Stimulated activated CD8-positive, alpha-beta memory T cell treated with anti-CD3 and anti-CD28 coated beads, Interleukin-12 subunit alpha, Interleukin-12 subunit beta, amount 100 ng/mL, for 1 hour (primary cell): ENCODE data around the gene LMAN1.
A peak's percentile ranks its signal among the peaks of the same experiment; 100 is the strongest.

Source experiments
- DNase-seq: peaks from one replicate; pipeline ENCODE4 v3.0.0-alpha.2; 2020; ENCODE audit warnings: low read depth

The LMAN1 gene

GRCh38 chr18:59358712-59359575 is at the start of gene LMAN1:
TSS of gene LMAN1 (minus strand) at chr18:59359265. CDS start at chr18:59359244, 21 bp downstream.
- peak; percentile 85 for DNase-seq

- peak; percentile 43 for DNase-seq
These were observed 43.5 kb upstream of the LMAN1 start for GRCh38 chr18:59402432-59403090.

DNA sequence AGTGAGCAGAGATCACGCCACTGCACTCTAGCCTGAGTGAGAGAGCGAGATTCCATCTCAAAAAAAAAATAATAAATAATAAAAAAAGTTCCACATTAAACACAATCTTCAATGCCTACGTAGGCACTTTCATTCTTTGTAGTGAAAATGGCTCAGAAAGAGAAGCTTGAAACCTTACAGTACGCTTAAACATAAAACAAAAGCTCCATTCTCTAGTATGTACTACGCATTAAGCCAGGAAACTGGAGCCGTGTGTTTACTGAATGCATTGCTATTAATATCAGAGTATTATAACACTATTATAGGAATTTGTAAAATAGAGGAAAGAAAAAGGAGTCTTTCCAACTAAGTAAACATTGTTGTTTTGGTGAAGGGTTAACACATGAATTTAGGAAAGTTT is 41.3 kb upstream of the LMAN1 start:
- DNase-seq, result no peak

DNA sequence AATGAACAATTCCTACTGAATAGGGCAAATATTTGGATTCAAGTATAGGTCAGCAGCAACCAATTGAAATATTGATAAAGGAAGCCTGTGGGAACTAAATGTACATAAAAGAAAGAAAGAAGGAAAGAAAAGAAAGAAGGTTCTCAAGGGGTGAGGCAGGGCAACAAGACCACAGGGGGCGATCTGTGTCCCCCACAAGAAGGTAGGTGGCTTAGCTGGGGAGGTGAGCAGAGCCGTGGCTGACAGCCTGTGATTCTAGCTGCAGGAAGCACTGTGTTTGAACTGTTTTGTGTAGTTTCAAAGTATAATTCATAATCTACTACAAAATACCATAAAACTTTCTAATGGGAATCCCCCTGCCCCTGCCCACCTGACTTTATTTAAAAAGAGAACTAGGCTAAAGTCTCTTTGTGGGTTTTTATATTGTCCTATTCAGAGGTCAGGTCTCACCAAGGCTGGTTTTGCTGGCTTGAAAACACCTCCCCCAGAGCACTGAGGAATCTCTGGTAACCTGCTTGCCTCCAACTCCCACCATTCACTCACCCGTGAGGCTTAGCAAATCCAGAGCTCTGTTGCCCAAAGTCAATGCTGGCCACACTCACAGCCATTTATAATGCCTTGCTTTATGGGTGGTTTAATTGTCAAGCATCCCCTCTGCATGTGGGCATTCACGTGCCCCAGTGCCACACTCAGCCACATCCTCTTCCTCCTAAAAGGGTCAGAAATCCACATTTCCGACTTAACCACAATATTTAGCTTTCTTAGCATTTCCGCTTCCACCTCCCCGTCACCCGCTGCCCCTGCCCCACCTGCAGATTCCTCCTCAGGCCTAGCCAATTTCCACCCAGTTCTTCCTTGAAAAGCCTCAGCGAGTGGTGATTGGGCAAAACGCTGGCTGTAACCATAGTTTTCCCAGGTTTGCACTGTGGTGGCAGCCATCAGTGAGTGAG is 36.4 kb upstream of the LMAN1 start:
- DNase-seq, result no peak

GRCh38 chr18:59393381-59393780 is 34.3 kb upstream of the LMAN1 start:
- no peak for DNase-seq

DNA sequence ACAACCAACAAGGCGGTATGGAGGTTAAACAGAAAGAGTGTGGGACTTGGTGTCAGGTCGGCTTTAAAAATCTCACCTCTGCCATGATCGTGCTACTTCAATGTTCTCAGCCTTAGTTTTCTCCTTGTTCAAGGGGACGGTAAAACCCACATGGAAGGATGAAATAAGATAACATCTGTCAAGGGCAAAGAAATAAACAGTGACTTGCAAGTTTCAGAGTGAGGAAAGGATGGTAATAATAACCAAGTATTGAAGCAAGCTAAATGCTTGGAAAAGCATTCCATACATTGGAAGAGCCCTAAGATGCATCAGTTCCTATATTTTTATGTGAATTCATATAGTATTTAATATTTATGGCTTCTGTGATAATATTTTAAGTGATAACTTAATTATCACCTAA is 29.8 kb upstream of the LMAN1 start:
- no peak for DNase-seq

- no peak for DNase-seq
These were observed 28.9 kb upstream of the LMAN1 start for GRCh38 chr18:59387687-59388565.

- no peak for DNase-seq
These were observed 28.0 kb upstream of the LMAN1 start for GRCh38 chr18:59386909-59387686.

GRCh38 chr18:59385191-59385590 is 26.1 kb upstream of the LMAN1 start:
- no peak for DNase-seq

DNA sequence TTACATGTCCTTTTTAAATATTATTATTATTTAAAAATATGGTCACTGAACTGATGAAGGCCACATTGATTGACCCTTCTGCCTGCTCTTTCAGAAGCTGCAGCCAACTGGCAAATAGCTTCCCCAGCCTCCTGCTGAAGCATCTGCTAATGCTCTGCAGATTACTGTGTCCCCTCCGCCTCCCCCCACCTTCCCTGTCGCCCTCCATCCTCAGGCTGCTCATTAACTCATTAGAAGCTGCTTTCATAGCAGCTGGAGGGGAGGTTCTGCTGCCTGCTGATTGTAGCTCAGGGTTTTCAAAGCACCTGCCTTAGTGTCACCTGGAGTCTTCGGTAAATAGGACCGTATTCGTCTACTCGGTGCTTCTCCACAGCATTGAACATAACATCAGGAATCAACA is 24.8 kb upstream of the LMAN1 start:
- no peak for DNase-seq

- DNase-seq, result no peak
These were observed 23.3 kb upstream of the LMAN1 start for GRCh38 chr18:59382383-59382782.

- DNase-seq, result no peak
These were observed 22.9 kb upstream of the LMAN1 start for GRCh38 chr18:59381949-59382348.

- DNase-seq, result no peak
These were observed 21.6 kb upstream of the LMAN1 start for GRCh38 chr18:59380706-59381105.

DNA sequence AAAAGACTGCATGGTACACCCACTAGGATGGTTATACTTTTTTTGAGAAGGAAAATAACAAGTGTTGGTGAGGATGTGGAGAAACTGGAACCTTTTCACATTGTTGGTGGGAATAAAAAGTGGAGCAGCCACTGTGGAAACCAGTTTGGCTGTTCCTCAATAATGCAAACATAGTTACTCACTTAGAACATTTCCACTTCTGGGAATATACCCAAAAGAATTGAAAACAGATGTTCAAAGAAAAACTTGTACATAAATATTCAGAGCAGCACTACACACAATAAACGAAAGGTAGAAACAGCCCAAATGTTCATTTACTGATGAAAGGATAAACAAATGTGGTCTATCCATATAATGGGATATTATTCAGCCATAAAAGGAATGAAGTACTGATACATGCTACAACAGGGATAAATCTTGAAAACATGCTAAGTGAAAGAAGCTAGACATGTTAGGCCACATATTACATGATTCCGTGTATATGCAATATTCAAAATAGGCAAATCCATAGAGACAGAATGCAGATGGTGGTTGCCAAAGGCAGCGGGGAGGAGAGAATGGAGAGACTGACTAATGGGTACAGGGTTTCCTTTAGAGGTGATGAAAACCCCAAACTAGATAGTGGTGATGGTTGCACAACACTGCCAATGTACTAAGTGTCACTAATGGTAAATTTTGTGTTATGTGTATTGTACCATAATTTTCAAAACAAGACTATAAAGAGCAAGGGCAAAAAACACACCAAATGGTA is 20.9 kb upstream of the LMAN1 start:
- DNase-seq, result no peak

GRCh38 chr18:59377613-59378337 is 18.7 kb upstream of the LMAN1 start:
- no peak for DNase-seq

DNA sequence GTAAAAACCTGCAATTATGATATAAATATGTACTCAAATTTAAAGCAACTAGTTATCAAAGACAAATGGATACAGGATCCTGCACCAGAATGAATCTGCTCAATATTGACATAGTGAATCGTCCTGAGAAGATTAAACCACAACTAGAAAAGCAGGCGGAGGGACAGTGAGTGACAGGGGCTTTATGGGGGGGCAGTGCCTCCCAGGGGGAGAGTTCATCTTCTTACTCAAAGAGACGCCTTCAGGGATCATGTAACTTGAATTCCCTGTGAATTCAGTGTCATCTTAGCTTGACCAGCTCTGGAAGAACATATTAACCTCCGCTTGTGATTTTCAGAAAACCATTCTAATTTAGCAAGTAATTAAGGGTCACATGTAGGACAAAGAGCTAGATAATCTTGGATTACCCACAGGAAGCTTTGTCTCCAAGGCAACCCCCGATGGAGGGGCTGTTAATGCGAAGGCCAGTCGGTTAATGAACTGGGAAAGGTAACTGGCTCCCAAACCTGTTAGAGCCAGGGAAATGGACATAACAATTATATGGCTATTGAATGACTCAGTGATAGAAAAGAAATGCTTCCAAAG is 17.4 kb upstream of the LMAN1 start:
- DNase-seq, result no peak

DNA sequence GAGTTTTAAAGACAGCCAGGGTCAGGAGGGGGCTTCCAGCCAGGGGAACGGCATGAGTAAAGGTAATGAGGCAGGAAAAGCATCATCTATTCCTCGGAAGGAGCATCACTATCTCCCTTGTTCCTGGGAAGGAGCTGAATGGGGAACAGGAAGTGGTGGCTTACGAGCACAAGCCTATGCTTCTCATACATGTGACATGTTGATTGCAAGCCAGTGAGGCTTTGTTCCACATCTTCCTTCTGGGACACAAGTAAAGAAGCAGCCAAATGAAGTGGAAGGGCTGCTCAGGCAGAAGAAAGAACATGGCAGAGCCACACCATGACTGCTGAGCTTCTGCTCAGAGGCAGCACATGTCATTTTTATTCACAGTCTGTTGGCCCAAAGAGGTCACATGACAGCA is 15.1 kb upstream of the LMAN1 start:
- no peak for DNase-seq

GRCh38 chr18:59372975-59373374 is 13.9 kb upstream of the LMAN1 start:
- DNase-seq, result no peak

DNA sequence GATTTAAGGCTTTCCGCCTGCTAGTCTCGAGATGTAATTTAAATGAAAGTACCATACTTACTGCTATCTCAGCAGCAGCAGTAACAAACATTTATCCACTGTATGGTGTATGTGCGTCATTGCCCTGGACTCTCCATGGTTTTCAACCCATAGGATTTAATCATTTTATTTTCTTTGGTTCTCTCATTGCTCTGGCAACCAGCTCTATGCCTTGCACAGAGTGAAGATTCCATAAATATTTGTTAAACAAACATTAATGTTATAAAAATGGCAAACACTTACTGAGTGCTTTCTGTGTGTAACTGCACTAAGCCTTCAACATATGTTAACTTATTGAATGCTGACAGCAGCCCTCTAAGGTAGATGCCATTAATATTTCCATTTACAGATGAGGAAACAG is 1.3 kb upstream of the LMAN1 start:
- no peak for DNase-seq
